Cardiac fibroblast (primary cell): ENCODE measurements around the gene PTPRT.
"Not testable (repeated sequence)": the region's sequence is repeated elsewhere in the genome, so short reads cannot be mapped to it uniquely, and the experiment has no call there.

Source experiments
- DNase-seq, 2 donors: peaks; one replicate each; pipeline versions ENCODE4 v3.0.0 to v3.0.0-alpha.2; 2010; ENCODE audit warnings: low read depth in 2 of 2
- H3K4me3 ChIP-seq, 2 donors: replicated peaks in 1 of 2; 1 replicate in 1 of 2; 2 replicates in 1 of 2; pipeline ENCODE4 v1.5.1; 2011; ENCODE audit warnings: low read depth in 2 of 2, low read length in 2 of 2, mild to moderate bottlenecking in 2 of 2, moderate library complexity in 1 of 2
- CTCF ChIP-seq: IDR thresholded peaks from one replicate; pipeline ENCODE4 v1.5.1; 2011; ENCODE audit warnings: low read depth, mild to moderate bottlenecking, low read length, inconsistent platforms

Gene PTPRT

GRCh38 chr20:42906120-42906519, 283.6 kb downstream of the PTPRT start:
- TF ChIP-seq CTCF: no peak
- no peak overlapping the region for H3K4me3 ChIP-seq

GRCh38 chr20:42902509-42902908, 287.2 kb downstream of the PTPRT start:
- TF ChIP-seq CTCF: no peak
- no peak for DNase-seq
- H3K4me3 ChIP-seq: no peak overlapping the region

More at GRCh38 chr20:42906120-42906519, 283.6 kb downstream of the PTPRT start:
- no peak for DNase-seq

- H3K4me3 ChIP-seq: no peak overlapping the region
- TF ChIP-seq CTCF: no peak
- no peak for DNase-seq
Measured at GRCh38 chr20:42901689-42902440, 287.8 kb downstream of the PTPRT start.

GRCh38 chr20:42900764-42901163, 288.9 kb downstream of the PTPRT start:
- not testable (repeated sequence) for H3K4me3 ChIP-seq, DNase-seq

- DNase-seq: no peak
- H3K4me3 ChIP-seq: no peak overlapping the region
- no peak for TF ChIP-seq CTCF
Measured at GRCh38 chr20:42895020-42895419, 294.7 kb downstream of the PTPRT start.

GRCh38 chr20:42894483-42894882, 295.2 kb downstream of the PTPRT start:
- H3K4me3 ChIP-seq: no peak overlapping the region

GRCh38 chr20:42889517-42889916, 300.2 kb downstream of the PTPRT start:
- no peak for TF ChIP-seq CTCF
- no peak overlapping the region for H3K4me3 ChIP-seq
- DNase-seq: no peak

More at GRCh38 chr20:42894483-42894882, 295.2 kb downstream of the PTPRT start:
- DNase-seq: no peak
- TF ChIP-seq CTCF: no peak
